Activated CD4-positive, alpha-beta T cell treated with anti-CD3 and anti-CD28 coated beads, Interleukin-2, amount 50 U/mL, for 4 hours (primary cell): Measurements from ENCODE around the gene SASH1.

Experiments
- DNase-seq, 2 experiments: peaks; one replicate each; pipeline ENCODE4 v3.0.0-alpha.2; 2020

The SASH1 gene

DNA sequence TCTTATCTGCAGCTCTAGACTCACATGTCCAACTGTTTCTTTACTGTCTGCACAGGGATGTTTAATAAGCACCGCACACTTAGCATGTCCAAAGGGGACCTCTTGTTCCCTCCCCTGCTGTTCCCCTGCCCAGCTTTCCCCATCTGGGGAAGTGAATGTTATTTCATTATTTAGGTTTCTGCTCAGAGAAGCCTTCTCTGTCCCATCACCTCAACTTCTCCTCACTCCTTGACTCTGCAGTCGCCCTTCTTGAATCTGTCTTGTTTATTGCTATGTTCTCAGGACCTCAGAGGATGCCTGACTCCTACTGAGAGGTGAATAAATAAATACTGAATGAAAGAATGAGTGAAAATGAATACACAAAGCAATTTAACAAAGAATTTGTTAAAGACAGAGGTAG lies 121.0 kb downstream of the SASH1 start:
- DNase-seq = no peak

DNA sequence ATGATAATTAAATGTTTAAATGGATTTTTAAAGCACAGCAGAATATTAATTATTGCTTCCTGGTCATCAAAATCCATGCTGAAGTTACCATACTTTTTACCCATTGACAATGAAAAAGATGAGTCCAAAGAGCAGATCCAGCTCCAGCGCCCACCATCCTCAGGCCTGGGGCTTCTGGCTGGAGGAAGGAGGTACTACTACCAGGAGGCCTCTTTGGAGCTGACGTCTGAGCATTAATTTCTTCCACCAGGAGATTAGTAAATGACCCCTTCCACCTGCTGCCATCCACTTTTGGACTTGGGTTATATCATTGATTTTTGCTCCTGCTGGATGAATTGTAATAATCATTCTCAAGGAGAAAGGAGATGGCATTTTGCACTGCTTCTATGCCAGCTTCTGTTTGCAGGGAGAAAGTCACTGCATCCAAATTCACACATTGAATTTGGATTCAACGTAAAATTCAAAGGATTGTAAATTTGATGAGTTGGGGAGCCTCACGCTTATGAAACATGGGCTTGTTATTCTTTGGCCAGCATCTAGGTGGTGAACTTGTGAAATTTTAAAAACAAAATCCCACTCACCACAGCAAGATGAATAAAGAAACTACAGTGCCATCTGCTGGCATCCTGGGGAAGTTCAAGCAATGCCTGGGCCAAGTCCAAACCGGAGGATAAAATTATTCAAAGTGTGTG lies 121.8 kb downstream of the SASH1 start:
- DNase-seq = peak; percentile 25 to 32

DNA sequence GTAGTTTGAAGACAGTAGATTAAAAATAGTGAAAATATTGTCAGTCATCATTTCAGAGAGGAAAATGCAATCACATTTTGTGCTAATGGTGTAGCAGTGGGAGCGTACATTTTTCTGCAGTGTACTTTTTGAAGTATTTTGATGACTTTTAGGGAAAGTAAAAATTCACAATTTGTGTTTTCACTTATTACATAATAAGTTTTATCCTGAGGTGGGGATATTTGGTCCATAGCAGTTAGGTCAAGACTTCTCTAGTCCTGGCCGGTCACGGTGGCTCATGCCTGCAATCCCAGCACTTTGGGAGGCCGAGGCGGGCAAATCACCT lies 122.3 kb downstream of the SASH1 start:
- DNase-seq = no peak

DNA sequence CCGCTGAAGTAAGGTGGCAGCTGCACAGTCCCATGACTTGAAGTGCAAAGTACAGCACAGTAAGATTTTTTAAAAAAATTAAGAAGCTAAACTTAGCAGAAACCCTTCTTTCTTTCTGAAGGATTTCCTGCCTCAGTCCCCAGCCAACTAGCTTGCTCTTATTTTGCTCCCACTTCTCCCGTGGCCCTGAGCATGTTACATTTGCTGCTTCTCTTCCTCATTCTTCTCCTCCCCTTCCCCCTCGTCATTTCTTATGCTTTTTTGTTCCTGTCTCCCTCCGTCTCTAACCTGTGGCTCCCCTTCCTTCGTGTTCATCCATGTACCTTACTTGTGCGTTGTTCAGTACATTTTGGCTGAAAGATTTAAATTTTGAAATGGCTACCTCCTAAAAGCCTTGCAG lies 123.0 kb downstream of the SASH1 start:
- no peak for DNase-seq

DNA sequence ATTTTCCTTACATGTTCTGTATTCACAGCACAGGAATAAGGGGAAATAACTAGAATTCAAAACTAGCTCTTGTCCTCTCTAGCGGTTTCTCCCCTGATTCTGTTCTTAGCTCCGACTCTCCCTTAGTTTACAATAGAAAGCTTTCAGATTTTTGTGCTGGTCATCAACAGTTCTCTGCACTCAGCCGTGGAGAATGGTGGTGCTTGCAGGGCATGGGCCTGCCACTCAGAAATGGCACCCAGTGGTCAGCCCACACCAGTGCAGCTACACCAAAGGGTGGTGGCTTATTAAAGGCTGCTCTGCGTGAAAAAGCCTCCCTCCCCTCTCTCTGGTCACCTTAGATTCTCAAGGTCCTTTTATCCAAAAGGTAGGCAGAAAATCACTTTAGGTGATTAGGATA lies 123.5 kb downstream of the SASH1 start:
- no peak for DNase-seq

DNA sequence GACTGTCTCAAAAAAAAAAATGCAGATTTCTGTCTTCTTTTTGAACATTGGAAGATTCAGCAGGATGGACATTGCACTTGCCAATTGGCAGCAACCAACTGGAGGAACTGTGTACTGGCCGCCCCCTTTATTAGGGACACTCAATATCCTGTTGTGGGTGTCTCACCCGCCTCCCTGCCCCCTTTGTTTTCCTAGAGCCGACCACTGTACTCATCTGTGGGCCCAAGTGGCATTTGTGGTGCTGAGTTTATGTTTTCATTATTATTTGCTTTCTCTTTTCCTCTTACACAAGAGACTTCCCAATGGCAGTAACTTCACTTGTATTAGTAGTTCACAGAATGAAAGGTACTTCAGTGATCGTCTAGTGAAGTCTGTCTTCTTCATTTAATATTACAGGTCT lies 125.3 kb downstream of the SASH1 start:
- DNase-seq = no peak

DNA sequence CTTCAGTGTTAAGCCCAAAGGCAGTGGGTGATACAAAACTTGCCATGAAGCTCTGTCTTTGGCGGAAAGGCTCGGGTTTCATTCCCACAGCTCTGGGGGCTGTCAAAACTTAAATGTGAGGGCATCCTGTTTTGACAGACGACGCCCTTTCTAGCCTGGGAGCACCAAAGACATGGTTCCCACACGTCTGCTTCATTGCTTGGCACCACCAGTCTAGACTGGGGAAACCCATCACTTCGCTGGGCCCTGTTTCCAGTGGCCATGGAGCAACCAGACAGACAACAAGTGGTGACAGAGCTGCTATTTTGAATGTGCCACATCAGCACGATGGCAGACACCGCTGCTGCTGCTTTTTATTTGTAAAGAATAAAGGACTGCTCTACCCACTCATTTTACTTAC lies 127.5 kb downstream of the SASH1 start:
- DNase-seq = no peak

DNA sequence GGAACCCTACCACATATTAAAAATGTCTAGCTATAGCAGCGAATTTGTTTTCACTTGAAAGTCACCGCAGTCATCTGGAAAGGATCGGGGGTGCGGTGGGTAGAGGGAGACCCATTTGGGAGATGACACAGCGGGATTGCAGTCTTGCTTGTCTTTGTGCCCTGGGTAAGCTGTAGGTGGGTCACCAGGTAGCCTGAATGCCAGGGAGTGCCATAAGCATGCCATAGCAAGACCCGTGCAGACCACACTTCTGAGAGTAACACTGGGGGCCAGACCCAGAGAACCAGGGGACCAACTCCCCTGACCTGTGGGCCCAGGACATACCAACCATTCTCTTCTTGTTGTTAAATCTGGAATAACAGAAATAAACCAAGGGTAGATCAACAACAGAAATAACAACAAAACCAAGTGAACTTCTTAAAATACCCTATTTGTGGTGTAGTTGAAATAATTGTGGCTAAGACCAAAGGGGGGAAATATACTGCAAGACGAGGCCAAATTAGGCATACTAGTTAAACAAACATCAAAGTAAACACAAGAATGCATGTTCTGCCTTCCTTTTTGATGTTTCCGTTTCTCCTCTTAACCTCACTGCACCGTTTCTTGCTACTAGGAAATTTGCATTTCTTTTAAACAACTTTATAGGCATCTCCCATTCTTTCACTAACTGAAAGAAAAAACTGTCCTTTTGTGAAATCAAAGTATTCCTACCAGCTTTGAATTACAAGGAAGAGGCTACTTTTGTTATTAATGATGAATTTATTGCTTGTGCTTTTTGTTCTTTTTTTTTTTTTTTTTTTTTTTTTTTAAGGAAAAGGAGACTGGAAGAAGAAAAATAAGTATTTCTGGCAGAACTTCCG lies 128.2 kb downstream of the SASH1 start:
- no peak for DNase-seq

DNA sequence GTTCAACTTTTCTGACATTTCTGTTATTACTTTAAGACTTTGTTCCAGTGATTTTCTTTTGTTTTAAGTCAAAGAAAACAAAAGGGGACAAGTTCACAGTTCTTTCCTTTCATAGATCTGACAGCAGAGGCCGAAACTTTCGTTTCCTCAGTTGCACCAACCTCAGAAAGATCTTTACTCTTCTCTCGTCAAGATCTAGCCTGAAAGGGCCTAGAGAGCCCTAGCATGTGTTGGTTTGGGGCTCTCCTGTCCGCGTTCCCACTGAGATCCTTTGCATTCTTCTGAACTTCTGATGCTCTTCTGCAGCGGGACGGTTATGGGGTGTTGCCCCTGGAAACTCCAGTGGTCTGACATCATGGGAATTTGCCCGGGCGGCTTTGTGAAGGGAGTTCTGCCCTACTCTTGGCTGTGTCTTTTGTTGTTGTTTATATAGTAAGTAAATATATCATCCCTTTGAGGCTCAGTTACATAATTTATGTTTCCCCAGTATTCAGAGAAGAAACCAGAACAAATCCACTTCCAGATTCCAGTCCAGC lies 129.1 kb downstream of the SASH1 start:
- DNase-seq = no peak

DNA sequence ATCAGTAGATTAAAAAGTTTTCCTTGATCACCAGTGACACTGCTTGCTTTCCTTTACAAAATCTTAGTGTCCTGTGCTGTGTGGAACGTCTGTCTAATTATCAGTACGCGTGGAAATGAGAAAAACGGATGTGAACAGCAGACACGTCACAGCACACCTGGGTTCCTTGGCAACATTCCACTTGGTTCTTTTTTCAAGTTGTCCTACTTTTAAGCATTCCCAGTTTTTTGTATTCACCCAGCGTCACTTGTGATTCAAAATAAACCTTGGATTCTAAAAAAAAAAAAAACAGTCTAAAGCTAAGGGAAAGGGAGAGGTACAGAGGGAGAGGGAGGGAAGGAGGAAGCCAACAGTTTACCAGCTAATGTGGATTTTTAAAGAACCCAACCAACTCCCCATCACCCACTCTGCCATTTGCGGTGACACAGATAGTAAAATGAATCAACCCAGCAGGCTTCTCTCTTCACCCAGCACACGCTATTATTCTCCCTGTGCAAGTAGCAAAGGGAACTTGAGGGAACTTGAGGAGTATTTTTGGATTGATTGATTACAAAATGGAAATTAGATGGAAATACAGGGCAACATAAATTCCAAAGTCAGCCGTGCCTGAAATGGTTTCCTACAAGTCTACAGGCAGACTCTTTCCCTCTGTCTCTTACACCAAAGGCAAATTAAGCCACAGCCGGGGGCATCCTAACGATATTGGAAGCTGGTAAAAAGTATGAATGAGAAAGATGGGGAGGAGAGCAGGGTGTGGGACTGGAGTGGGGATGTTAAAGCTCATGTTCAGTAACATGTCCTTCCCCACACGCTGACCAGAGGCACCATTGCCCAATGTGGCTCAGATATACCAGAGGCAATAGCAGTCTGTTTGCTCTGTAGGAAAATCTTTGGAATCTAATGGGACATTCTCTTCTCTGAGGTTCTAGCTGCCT lies 129.8 kb downstream of the SASH1 start:
- no peak for DNase-seq

DNA sequence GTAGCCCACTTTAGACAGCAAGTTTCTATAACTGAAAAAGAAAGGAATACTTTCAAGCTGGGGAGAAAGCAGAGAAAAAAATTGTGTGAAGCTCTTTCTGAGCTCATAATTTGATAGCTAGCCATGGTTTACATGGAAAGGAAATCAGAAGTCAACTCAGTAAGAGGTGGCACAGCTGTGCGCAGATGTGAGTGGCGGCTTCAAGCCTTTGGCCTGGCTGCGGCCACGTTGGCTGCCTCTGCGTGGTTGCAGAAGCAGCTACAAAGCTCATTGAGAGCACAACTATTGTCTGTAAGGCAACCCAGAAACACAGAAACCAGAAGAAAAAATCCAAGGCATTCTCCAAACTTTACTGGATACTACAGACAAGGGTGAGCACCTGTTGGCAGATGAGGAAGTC lies 136.9 kb downstream of the SASH1 start:
- no peak for DNase-seq

DNA sequence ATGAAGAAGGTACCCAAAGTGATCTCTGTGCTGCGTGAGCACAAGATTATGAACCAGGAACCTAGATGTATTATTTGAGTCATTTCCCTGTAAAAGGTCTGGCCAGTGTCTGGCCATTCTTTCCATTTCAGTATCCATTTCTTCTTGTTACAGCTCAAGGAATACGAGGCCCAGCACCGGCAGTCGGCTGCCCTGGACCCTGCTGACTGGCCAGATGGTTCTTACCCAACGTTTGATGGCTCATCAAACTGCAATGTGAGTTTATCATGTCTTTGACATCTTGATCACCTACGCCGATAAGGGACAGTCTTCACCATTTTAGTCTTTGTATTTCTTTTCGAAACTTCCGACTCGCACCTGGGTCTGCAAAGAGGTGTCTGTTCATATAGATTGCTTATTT lies 144.8 kb downstream of the SASH1 start:
- no peak for DNase-seq

DNA sequence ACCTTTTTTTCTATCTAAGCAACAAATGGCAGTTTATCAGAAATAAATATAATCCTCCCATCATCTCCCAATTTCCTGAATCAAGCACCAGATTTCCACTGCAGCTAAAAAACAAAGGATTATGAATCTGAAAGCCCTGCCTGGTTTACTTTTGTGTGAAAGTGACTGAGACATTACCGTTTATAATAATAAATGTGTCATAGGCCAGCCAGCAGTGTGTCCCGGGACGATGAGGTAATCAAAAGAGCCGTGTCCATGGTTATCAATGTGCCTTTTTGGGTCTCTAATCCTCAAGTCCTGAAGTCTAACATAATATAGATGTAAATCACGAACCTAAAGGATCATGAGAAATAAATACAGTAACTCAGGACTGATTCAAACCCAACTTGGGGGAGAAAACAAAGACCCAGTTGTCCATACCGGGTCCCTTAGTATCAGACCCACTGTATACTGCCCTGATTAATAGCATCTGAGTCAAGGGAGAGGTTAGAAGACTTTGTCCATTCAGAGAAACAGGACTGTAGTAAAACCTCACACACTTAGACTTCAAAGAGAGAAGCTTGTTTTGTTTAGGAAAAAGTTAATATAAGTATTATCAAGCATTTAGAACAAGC lies 149.1 kb downstream of the SASH1 start:
- DNase-seq = no peak

DNA sequence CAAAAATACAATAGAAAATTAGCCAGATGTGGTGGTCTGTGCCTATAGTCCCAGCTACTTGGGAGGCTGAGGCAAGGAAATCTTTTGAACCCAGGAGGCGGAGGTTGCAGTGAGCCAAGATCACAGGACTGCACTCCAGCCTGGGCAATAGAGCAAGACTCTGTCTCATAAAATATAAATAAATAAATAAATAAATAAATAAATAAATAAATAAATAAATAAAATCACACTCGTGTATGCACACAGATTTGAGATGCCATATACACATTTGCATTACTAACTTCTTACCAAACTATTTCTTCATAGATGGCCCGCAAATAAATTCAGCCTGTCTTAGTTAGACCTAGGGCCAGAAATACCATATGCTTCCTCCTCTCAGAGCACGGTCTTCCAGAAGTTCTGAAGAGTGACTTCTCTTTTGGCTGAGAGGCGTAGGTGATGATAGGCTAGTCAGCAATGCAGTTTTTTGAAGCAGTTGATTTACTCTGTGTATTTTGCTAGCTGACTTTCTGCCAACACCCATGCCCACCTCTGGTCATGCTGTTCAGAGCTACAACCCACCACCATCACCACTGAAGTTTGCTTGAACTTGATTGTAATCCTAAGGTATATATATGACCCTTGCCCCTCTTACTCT lies 150.1 kb downstream of the SASH1 start:
- no peak for DNase-seq

DNA sequence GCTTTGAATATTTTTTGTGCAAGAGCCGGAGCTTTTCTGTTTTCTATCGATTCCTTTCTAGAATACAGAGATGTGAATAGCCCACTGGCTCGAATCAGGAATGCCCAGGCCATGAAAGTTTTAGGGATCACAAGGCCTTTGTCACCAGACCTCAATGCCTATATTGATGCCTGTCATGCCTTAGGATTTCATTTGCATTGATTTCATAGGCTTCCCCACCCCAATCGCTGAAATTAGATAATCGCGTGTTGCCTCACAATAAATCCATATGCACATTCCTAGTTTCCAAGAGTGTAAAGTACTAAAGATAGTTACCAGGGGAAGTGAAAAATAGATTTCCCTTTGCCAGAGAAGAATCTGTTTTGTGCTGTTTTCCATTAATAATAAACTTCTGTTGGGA lies 150.8 kb downstream of the SASH1 start:
- no peak for DNase-seq

DNA sequence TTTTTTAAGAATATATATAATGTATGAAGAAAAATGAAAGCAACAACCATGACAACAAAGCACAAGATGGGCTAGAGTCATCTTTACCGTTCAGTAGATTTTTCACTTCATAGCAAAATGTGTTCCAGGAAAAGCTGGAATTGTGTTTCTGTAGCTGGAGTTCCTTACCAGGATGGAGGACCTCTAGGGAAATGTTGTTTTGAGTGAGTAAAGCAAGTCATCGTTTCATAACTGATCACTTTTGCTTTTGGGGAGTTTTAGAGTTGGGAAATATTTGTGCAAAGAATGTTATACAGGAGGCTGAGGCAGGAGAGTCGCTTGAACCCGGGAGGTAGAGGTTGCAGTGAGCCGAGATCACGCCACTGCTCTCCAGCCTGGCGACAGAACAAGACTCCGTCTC lies 151.6 kb downstream of the SASH1 start:
- DNase-seq = no peak

DNA sequence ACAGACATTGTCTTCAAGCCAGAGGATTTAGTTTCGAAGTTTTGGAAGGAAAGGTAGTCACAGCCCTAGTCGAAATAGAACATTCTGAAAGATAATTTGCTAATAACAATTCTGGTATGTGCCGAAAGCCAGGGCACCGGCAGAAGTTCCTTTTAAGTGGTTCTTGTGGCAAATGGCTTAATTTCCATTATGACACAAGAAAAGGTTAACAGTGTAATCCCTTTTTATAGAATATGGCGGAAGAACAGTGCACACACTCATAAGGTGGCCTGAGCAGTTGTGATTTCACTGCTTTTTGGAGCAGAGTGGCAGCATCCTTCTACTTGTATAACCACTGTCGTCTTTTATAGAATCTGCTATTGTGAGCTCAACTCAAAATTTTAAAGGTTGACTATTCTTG lies 152.4 kb downstream of the SASH1 start:
- no peak for DNase-seq

DNA sequence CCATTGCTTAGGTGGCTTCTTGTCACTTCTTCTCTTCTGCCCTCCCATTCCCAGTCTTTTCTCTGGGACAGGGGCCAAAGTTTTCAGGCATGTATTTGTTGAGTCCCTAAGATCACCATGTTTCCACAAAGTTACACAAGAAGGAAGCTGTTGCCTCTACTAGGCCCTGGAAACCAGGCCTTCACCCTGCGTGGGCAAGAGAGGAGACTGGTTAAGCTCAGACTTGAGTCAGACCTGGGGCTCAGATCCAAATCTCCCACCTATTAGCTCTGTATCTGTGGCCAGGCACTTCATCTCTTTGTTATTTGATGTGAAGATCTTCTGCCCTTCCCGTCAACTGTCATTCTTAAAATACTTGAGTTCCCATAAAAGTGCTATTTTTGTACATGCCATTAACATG lies 154.6 kb downstream of the SASH1 start:
- DNase-seq = no peak

DNA sequence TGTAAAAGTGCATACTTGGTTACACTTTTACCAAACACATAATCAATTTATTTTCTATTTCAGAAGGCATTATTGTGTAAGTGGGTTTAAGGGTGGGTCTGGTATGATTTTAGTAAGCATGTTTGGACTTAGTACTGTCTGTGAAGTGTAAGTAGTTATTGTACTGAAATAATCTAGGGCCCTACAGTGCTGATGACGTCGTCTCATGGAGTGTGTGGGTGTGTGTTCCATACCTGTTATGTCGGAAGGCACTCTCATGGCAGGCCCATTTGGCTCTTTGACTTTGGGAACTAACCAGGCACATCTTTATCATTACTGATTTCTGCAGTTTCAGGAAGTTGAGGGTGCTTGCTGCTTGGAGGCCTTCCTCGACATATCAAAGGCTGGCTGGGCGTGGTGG lies 155.1 kb downstream of the SASH1 start:
- DNase-seq = no peak

DNA sequence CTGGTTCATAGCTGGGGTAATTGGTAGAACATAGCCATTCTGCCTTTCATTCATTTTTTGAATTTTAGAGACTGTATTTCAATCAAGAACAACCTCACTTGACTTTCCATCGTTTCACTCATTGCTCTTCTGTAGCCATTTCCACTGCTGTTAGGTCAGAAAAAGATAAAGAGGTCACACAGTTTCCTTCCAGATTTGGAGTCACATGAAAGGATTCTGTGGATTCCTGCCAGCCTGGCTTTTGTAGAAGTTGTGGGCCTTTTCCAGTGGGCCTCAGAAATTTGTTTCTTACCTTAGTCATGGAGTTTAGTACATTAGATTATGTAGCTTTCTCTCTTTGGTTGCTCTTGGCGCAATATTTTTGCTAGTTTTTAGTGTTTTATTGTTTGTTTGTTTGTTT lies 157.8 kb downstream of the SASH1 start:
- DNase-seq = no peak

DNA sequence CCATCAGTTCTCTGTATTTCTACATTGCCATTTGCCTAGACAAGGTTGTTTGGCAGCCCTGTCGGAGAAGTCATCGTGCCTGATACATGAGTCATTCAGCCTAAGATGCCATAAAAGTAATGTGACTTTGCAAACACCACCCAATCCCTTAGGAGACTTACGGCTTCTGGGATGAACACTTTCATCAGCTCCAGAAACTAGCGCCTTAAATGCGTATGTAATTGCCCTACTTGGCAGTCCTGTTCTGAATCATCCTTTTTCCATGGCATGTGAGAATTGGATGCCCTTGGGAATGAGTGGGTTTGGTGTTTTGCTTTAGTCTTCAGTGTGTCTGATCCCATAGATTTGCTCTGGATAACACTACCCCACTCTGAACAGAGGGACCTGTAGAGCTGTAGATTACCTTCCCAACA lies 158.5 kb downstream of the SASH1 start:
- DNase-seq = no peak

DNA sequence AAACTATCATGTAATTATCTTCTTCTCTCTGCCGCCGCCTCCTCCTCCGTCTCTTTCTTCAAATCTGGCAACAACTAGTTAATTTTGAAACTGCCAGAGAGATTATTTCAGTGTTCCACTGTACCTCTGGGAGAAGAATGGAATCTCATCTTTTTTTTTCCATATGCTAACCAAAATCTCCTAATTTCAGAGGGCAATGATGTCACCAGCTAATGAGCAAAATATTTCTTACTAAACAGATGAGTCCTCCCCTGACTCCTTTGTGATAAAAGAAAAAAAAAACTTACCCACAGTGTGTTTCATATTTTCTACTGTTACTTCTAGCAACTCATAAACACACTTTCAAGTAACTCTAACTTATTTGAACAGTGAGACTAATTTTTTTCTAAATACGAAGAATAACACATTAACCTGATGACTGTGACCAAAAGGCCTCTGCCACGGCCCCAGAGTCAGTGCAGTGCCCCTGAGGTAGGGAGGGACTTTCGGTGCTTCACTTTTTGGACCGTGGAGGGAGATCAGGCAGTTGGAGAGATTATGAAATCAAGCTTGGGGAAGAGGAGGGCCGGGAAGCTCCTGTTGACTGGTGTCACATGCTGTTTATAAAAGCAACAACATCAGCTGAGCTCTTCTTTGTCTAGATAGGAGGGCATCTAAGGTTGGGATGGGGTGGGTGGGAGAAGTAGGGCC lies 159.6 kb downstream of the SASH1 start:
- DNase-seq = no peak
